ENCODE data around the gene RAPGEF4. TPM values are rescaled to one million over a fixed set of nuclear protein-coding genes. Genes with fewer than 3 reads are reported as not detected.

The RAPGEF4 gene
- total RNA-seq, 1 experiment from 2014 or later: 0.59 TPM

DNA sequence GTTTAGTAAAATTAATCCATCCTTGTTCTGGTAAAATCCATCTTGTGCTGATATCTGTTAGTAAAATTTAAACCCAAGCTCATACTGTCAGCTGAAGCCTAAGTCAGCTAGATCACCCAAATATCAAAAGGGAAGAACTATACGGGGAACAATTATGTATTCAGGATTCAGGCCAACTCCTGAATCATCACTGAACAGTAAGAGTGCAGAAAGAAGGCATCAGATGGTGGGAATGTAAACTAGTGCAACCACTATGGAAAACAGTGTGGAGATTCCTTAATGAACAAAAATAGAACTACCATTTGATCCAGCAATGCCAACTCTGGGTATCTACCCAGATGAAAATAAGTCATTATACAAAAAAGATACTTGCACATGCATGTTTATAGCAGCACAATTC lies 81.8 kb downstream of the RAPGEF4 start:
- TF ChIP-seq, protein P1, sequence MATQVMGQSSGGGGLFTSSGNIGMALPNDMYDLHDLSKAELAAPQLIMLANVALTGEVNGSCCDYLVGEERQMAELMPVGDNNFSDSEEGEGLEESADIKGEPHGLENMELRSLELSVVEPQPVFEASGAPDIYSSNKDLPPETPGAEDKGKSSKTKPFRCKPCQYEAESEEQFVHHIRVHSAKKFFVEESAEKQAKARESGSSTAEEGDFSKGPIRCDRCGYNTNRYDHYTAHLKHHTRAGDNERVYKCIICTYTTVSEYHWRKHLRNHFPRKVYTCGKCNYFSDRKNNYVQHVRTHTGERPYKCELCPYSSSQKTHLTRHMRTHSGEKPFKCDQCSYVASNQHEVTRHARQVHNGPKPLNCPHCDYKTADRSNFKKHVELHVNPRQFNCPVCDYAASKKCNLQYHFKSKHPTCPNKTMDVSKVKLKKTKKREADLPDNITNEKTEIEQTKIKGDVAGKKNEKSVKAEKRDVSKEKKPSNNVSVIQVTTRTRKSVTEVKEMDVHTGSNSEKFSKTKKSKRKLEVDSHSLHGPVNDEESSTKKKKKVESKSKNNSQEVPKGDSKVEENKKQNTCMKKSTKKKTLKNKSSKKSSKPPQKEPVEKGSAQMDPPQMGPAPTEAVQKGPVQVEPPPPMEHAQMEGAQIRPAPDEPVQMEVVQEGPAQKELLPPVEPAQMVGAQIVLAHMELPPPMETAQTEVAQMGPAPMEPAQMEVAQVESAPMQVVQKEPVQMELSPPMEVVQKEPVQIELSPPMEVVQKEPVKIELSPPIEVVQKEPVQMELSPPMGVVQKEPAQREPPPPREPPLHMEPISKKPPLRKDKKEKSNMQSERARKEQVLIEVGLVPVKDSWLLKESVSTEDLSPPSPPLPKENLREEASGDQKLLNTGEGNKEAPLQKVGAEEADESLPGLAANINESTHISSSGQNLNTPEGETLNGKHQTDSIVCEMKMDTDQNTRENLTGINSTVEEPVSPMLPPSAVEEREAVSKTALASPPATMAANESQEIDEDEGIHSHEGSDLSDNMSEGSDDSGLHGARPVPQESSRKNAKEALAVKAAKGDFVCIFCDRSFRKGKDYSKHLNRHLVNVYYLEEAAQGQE (IDR thresholded peaks at IDR 0.05; ENCODE audit: low read depth): no peak
- no peak for TF ChIP-seq EZH2 (IDR thresholded peaks at IDR 0.05)
- no peak for TF ChIP-seq ELF1 (IDR thresholded peaks at IDR 0.05; ENCODE audit: borderline replicate concordance, low read depth)
- no peak for TF ChIP-seq ZNF274 (IDR thresholded peaks at IDR 0.05; ENCODE audit: low read depth, low read length)
- TF ChIP-seq, protein P2, sequence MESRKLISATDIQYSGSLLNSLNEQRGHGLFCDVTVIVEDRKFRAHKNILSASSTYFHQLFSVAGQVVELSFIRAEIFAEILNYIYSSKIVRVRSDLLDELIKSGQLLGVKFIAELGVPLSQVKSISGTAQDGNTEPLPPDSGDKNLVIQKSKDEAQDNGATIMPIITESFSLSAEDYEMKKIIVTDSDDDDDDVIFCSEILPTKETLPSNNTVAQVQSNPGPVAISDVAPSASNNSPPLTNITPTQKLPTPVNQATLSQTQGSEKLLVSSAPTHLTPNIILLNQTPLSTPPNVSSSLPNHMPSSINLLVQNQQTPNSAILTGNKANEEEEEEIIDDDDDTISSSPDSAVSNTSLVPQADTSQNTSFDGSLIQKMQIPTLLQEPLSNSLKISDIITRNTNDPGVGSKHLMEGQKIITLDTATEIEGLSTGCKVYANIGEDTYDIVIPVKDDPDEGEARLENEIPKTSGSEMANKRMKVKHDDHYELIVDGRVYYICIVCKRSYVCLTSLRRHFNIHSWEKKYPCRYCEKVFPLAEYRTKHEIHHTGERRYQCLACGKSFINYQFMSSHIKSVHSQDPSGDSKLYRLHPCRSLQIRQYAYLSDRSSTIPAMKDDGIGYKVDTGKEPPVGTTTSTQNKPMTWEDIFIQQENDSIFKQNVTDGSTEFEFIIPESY (IDR thresholded peaks at IDR 0.05; ENCODE audit: extremely low read depth, insufficient replicate concordance, low read length): no peak
- TF ChIP-seq TCF7L2 (IDR thresholded peaks at IDR 0.05; ENCODE audit: borderline replicate concordance, extremely low read depth, insufficient read depth, insufficient read length): no peak
- TF ChIP-seq, protein P3, sequence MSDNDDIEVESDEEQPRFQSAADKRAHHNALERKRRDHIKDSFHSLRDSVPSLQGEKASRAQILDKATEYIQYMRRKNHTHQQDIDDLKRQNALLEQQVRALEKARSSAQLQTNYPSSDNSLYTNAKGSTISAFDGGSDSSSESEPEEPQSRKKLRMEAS (IDR thresholded peaks at IDR 0.05): no peak
- no peak for TF ChIP-seq EGR1 (IDR thresholded peaks at IDR 0.05; ENCODE audit: low read depth)
- TF ChIP-seq YY1 (IDR thresholded peaks at IDR 0.05; ENCODE audit: extremely low read depth, insufficient replicate concordance, low read depth, low read length): no peak
- TF ChIP-seq CEBPB (IDR thresholded peaks at IDR 0.05; ENCODE audit: low read depth): no peak
- Histone ChIP-seq H3K9ac (ENCODE audit: low read length) (no peak overlapping the region), H3K79me2 (ENCODE audit: insufficient read depth, low read length) (no peaks in the 10 kb centered on the region), H2AFZ (ENCODE audit: low read depth, low read length, poor library complexity, severe bottlenecking) (no peak overlapping the region), H3K9me3 (ENCODE audit: control insufficient read depth in 1 of 2, insufficient read depth in 1 of 2, low read depth in 1 of 2, low read length in 2 of 2) (no peaks in the 10 kb centered on the region), H3K9me2 (ENCODE audit: insufficient read depth) (no peaks in the 10 kb centered on the region), H3K4me3 (replicated peaks in 1 of 2; ENCODE audit: low read depth in 1 of 2, low read length in 2 of 2) (no peak overlapping the region), H3K4me2 (ENCODE audit: low read length) (no peak overlapping the region), H3K36me3 (ENCODE audit: control insufficient read depth in 1 of 2, insufficient read depth in 2 of 2, low read length in 2 of 2) (no peaks in the 10 kb centered on the region), H3K27ac (ENCODE audit: low read depth, low read length) (no peak overlapping the region), H4K20me1 (ENCODE audit: insufficient read depth) (no peaks in the 10 kb centered on the region), H3K27me3 (ENCODE audit: insufficient read depth, low read length) (0 out of 2 replicates have a peak, but pooled peaks cover 6% of the 10 kb centered on the region), H3K4me1 (ENCODE audit: control insufficient read depth in 1 of 2, insufficient read depth in 2 of 2, low read length in 2 of 2) (no peaks in the 10 kb centered on the region)
- intact Hi-C loops (cut with micrococcal nuclease): no loop called here
- POLR2A ChIA-PET: no interaction called here
- DNase-seq (ENCODE audit: low read depth, low spot score): no peak
- CTCF ChIA-PET: no interaction called here
- no peak for ATAC-seq
- BruUV-seq (replicated peaks): no TSS peak
- RAD21 ChIA-PET (ENCODE audit: low non-redundant PET in 1 of 2, low total read pairs in 2 of 2, uncharacterized antibody in 2 of 2, unreplicated experiment in 2 of 2): no interaction called here
